ENCODE data around the gene ANKDD1B.

ANKDD1B gene

GRCh38 chr5:75670577-75670976 is 59.3 kb downstream of the ANKDD1B start:
- ChIA-PET POLR2A (no interaction called here), CTCF (interaction anchor here (8.1 kb wide), 1 partner anchor 8 kb away, joined by 72 read pairs; no protein-coding TSS in a partner anchor)
- DNase-seq (ENCODE audit: extremely low spot score) = no peak
- TF ChIP-seq CTCF (IDR thresholded peaks at IDR 0.05; ENCODE audit: control extremely low read depth, extremely low read depth, low read depth, missing control alignments) = no peak

GRCh38 chr5:75671506-75671905 is 60.3 kb downstream of the ANKDD1B start:
- DNase-seq (ENCODE audit: extremely low spot score) = no peak
- POLR2A ChIA-PET = no interaction called here
- CTCF ChIA-PET = interaction anchor here (0.8 kb wide), 1 partner anchor 9 kb away, joined by 5 read pairs; no protein-coding TSS in a partner anchor
- TF ChIP-seq CTCF (IDR thresholded peaks at IDR 0.05; ENCODE audit: control extremely low read depth, extremely low read depth, low read depth, missing control alignments) = no peak

- CTCF ChIA-PET = no interaction called here
Observed at GRCh38 chr5:75672616-75673015, 61.4 kb downstream of the ANKDD1B start.

GRCh38 chr5:75675783-75676182 is 64.5 kb downstream of the ANKDD1B start:
- ChIA-PET CTCF (interaction anchor here (0.9 to 7.7 kb wide), 4 partner anchors 9 to 439 kb away, joined by 3 to 72 read pairs (median 10); partner anchors contain the start of gene ANKRD31), POLR2A (no interaction called here)
- DNase-seq (ENCODE audit: extremely low spot score) = no peak
- no peak for TF ChIP-seq CTCF (IDR thresholded peaks at IDR 0.05; ENCODE audit: control extremely low read depth, extremely low read depth, low read depth, missing control alignments)

More at GRCh38 chr5:75672616-75673015, 61.4 kb downstream of the ANKDD1B start:
- POLR2A ChIA-PET = no interaction called here
- no peak for TF ChIP-seq CTCF (IDR thresholded peaks at IDR 0.05; ENCODE audit: control extremely low read depth, extremely low read depth, low read depth, missing control alignments)
- DNase-seq (ENCODE audit: extremely low spot score) = no peak

GRCh38 chr5:75677607-75678006 is 66.4 kb downstream of the ANKDD1B start:
- ChIA-PET POLR2A (no interaction called here), CTCF (interaction anchor here (1.0 to 7.7 kb wide), 3 partner anchors 11 to 441 kb away, joined by 6 to 72 read pairs (median 17); partner anchors contain the start of gene ANKRD31)
- TF ChIP-seq CTCF (IDR thresholded peaks at IDR 0.05; ENCODE audit: control extremely low read depth, extremely low read depth, low read depth, missing control alignments) = no peak
- DNase-seq (ENCODE audit: extremely low spot score) = no peak

GRCh38 chr5:75678155-75678554 is 66.9 kb downstream of the ANKDD1B start:
- ChIA-PET CTCF (interaction anchor here (1.0 to 7.7 kb wide), 3 partner anchors 11 to 441 kb away, joined by 6 to 72 read pairs (median 17); partner anchors contain the start of gene ANKRD31), POLR2A (no interaction called here)
- DNase-seq (ENCODE audit: extremely low spot score) = no peak
- TF ChIP-seq CTCF (IDR thresholded peaks at IDR 0.05; ENCODE audit: control extremely low read depth, extremely low read depth, low read depth, missing control alignments) = no peak
